ENCODE results near the gene ZNF48. TPM values are rescaled to one million over a fixed set of nuclear protein-coding genes. Genes with fewer than 3 reads are reported as not detected.

Gene ZNF48
- total RNA-seq, 2 donors from 2014 or later, result 10.9 to 11.1 TPM

- no peak for DNase-seq (ENCODE audit: low spot score)
- H3K36me3 ChIP-seq, result peaks cover 46% of the 10 kb centered on the region
- no peaks in the 10 kb centered on the region for H3K27me3 ChIP-seq (replicated peaks; ENCODE audit: insufficient read depth)
- H3K4me3 ChIP-seq, result no peak overlapping the region
- H3K27ac ChIP-seq, result peak overlapping the region; percentile 88 to 95
- no peaks in the 10 kb centered on the region for H3K9me3 ChIP-seq
- no peak for ATAC-seq (ENCODE audit: insufficient number of reproducible peaks, low FRiP score, low read depth)
- H3K4me1 ChIP-seq (ENCODE audit: control insufficient read depth in 1 of 2, low read depth in 2 of 2), result peaks cover 28 to 50% of the 10 kb centered on the region in 2 donors
- TF ChIP-seq, protein P1, sequence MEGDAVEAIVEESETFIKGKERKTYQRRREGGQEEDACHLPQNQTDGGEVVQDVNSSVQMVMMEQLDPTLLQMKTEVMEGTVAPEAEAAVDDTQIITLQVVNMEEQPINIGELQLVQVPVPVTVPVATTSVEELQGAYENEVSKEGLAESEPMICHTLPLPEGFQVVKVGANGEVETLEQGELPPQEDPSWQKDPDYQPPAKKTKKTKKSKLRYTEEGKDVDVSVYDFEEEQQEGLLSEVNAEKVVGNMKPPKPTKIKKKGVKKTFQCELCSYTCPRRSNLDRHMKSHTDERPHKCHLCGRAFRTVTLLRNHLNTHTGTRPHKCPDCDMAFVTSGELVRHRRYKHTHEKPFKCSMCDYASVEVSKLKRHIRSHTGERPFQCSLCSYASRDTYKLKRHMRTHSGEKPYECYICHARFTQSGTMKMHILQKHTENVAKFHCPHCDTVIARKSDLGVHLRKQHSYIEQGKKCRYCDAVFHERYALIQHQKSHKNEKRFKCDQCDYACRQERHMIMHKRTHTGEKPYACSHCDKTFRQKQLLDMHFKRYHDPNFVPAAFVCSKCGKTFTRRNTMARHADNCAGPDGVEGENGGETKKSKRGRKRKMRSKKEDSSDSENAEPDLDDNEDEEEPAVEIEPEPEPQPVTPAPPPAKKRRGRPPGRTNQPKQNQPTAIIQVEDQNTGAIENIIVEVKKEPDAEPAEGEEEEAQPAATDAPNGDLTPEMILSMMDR (IDR thresholded peaks at IDR 0.05), result no peak
Observed at GRCh38 chr16:30353438-30354129, 41.6 kb upstream of the ZNF48 start.

- Histone ChIP-seq H3K27me3 (replicated peaks; ENCODE audit: insufficient read depth) (no peaks in the 10 kb centered on the region), H3K4me3 (peak overlapping the region; percentile 98), H3K27ac (peak overlapping the region; percentile 88 to 95), H3K36me3 (peaks cover 50% of the 10 kb centered on the region), H3K9me3 (no peaks in the 10 kb centered on the region), H3K4me1 (ENCODE audit: control insufficient read depth in 1 of 2, low read depth in 2 of 2) (peaks cover 28 to 50% of the 10 kb centered on the region in 2 donors)
- DNase-seq (ENCODE audit: low spot score) (no peak), ATAC-seq (ENCODE audit: insufficient number of reproducible peaks, low FRiP score, low read depth) (no peak)
- TF ChIP-seq, protein P1 (IDR thresholded peaks at IDR 0.05), result no peak
Observed at GRCh38 chr16:30354423-30355143, 40.6 kb upstream of the ZNF48 start.

DNA sequence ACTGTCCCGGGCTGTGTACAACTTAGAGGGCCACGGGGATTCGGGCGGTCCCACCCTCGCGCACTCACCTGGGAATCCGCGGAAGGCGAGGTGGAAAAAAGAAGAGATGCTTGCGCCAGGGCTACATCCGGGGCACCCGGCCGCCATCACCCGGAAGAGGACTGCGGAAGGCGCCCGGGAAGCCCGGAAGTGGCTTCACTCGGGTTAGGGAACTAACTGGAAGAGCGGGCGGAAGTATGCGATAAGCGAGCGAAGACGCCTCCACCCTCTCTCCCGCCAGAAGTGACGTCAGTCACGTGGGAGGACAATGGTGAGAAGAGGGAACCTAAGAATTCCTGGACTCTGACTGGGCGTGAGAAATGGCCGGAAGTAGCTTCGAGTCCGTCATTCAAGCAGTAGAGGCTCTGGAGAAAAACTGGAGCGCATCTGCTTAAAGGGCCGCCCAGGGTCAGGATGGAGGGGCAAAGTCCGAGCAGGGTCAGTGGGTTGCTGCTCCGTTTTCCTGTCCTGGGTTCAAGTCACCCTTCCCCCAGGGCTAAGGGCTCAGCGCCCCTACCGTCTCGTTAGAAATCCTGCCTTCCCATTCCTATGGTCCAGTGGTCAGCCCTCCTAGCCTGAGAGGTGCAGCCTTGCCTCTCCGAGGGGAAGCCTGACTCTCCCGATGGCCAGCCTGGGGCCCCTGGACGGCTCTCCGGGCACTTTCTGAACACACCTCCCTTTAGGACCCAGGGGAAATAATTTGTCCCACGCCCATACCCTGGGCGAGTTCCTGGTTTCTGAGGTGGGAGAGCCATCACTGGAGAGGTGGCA, 39.9 kb upstream of the ZNF48 start, which contains the start of gene CD2BP2:
TSS of gene CD2BP2 (minus strand) at position 165 of the 810 bp plus-strand sequence. CDS start 627 bp downstream, outside the sequence.
- Histone ChIP-seq H3K4me1 (ENCODE audit: control insufficient read depth in 1 of 2, low read depth in 2 of 2) (peaks cover 28 to 50% of the 10 kb centered on the region in 2 donors), H3K9me3 (no peaks in the 10 kb centered on the region), H3K27me3 (replicated peaks; ENCODE audit: insufficient read depth) (no peaks in the 10 kb centered on the region), H3K27ac (peak within 1 kb of the TSS; percentile 88 to 95), H3K36me3 (peaks cover 50% of the 10 kb centered on the region), H3K4me3 (peak within 1 kb of the TSS; percentile 98)
- ATAC-seq (ENCODE audit: insufficient number of reproducible peaks, low FRiP score, low read depth), result peak; percentile 97
- TF ChIP-seq, protein P1 (IDR thresholded peaks at IDR 0.05), result no peak
- DNase-seq (ENCODE audit: low spot score), result peak; percentile 94

DNA sequence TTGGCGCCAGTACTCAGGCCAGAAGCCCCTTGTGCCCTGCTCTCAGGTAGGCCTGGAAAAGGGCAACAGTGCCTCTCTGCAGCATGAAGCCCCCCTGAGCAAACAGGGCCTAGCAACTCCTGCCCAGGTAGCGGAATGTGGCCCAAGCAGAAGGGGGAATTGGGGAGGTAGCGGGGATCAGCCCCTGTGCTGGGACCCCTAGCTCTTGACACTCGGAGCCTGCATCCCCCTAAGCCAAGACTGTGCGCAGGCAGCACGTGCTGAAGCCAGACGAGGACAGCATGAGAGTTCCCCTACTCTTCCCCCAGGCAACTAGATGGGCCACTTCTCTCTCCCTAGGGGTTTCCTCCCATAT, 39.3 kb upstream of the ZNF48 start:
- Histone ChIP-seq H3K27ac (peak overlapping the region; percentile 88 to 95), H3K4me3 (peak overlapping the region; percentile 98), H3K36me3 (peaks cover 45% of the 10 kb centered on the region), H3K27me3 (replicated peaks; ENCODE audit: insufficient read depth) (no peaks in the 10 kb centered on the region), H3K4me1 (ENCODE audit: control insufficient read depth in 1 of 2, low read depth in 2 of 2) (peaks cover 28 to 50% of the 10 kb centered on the region in 2 donors), H3K9me3 (no peaks in the 10 kb centered on the region)
- DNase-seq (ENCODE audit: low spot score) (no peak), ATAC-seq (ENCODE audit: insufficient number of reproducible peaks, low FRiP score, low read depth) (no peak)
- TF ChIP-seq, protein P1 (IDR thresholded peaks at IDR 0.05), result no peak
